HepG2 (cell line): ENCODE results near the gene SLFN14. TPM values are rescaled to one million over a fixed set of nuclear protein-coding genes. Genes with fewer than 3 reads are reported as not detected.
A peak's percentile ranks its signal among the peaks of the same experiment; 100 is the strongest.

ENCODE experiments used
- CHD2 ChIP-seq: IDR thresholded peaks from 2 replicates; pipeline ENCODE4 v1.6.1; 2011; ENCODE audit warnings: low read depth, low read length, improper control_type of control experiment
- CREB1 ChIP-seq, 2 experiments: fragments of 450-650 bp in 1 of 2; IDR thresholded peaks; 2 replicates each; pipeline ENCODE4 v1.6.1; 2016 to 2017; ENCODE audit warnings: control low read depth in 1 of 2, mild to moderate bottlenecking in 1 of 2, missing compliant biosample characterization in 1 of 2, missing genetic modification characterization in 1 of 2
- GABPB1 ChIP-seq: IDR thresholded peaks from 2 replicates; pipeline ENCODE4 v1.6.1; 2016; ENCODE audit warnings: mild to moderate bottlenecking, missing genetic modification reagents, moderate library complexity, missing compliant biosample characterization
- IKZF4 ChIP-seq: sonication (generic); formaldehyde crosslinking; IDR thresholded peaks from 2 replicates; pipeline ENCODE4 v1.5.1; 2020; ENCODE audit warnings: borderline replicate concordance, mild to moderate bottlenecking, low read depth, missing genetic modification reagents; ENCODE audit errors: not compliant biosample characterization
- MEIS1 ChIP-seq: sonication (generic); formaldehyde crosslinking; IDR thresholded peaks from 2 replicates; pipeline ENCODE4 v1.9.0; 2021; ENCODE audit warnings: mild to moderate bottlenecking, missing genetic modification reagents, moderate library complexity, borderline replicate concordance
- RFX5 ChIP-seq: IDR thresholded peaks from 2 replicates; pipeline ENCODE4 v1.6.1; 2011; ENCODE audit warnings: low read depth, low read length, improper control_type of control experiment
- SRSF4 ChIP-seq: fragments of 200-400 bp; formaldehyde crosslinking; IDR thresholded peaks from one replicate; pipeline ENCODE4 v1.6.1; 2018; ENCODE audit warnings: mild to moderate bottlenecking, low read depth, low read length, moderate library complexity; ENCODE audit not compliant: poor library complexity, severe bottlenecking
- ZFY ChIP-seq: sonication (generic); formaldehyde crosslinking; IDR thresholded peaks from 2 replicates; pipeline ENCODE4 v1.4.0; 2020; ENCODE audit warnings: missing genetic modification reagents
- polyA plus RNA-seq, 8 experiments: library from polyadenylated mRNA; depleted of rRNA in 3 of 8; stranded (reverse) in 7 of 8; unstranded in 1 of 8; fragments of >200 nt; fragmentation: Illumina TruSeq in 4 of 8; extraction: Trizol in 4 of 8; gene quantifications; 2 replicates each; pipeline versions ENCODE4 v1.2.1 to v1.2.3, GENCODE V29; 2011 to 2016; ENCODE audit warnings: low read depth in 4 of 8, missing spikeins in 1 of 8, mixed read lengths in 1 of 8; ENCODE audit not compliant: insufficient read depth in 1 of 8
- total RNA-seq, 5 experiments: library from RNA; depleted of rRNA; stranded (reverse); fragments of >200 nt; fragmentation: Illumina TruSeq; extraction: Trizol; gene quantifications; 2 replicates each; pipeline ENCODE4 v1.2.3, GENCODE V29; 2016; ENCODE audit warnings: low read depth in 1 of 5
- TF ChIP-seq, protein P1 (sequence below): sonication (generic); formaldehyde crosslinking; IDR thresholded peaks from 2 replicates; pipeline ENCODE4 v1.4.0; 2020; ENCODE audit warnings: low read depth, missing genetic modification reagents
- TF ChIP-seq, protein P2 (sequence below), 2 experiments: sonication (generic) in 1 of 2; formaldehyde crosslinking in 1 of 2; IDR thresholded peaks; 2 replicates each; pipeline versions ENCODE4 v1.4.0 to v1.6.1; 2016 to 2020; ENCODE audit warnings: borderline replicate concordance in 1 of 2, low read depth in 1 of 2, mild to moderate bottlenecking in 1 of 2, missing genetic modification reagents in 1 of 2
- TF ChIP-seq, protein P3 (sequence below): IDR thresholded peaks from 2 replicates; pipeline ENCODE4 v1.6.1; 2016; ENCODE audit warnings: missing compliant biosample characterization, missing genetic modification reagents, borderline replicate concordance
- TF ChIP-seq, protein P4 (sequence below): sonication (generic); formaldehyde crosslinking; IDR thresholded peaks from 2 replicates; pipeline ENCODE4 v1.9.0; 2022; ENCODE audit warnings: missing genetic modification reagents, mild to moderate bottlenecking, borderline replicate concordance
- TF ChIP-seq, protein P5 (sequence below): sonication (generic); formaldehyde crosslinking; IDR thresholded peaks from 2 replicates; pipeline ENCODE4 v1.5.1; 2020; ENCODE audit warnings: mild to moderate bottlenecking, moderate library complexity, missing genetic modification reagents

The SLFN14 gene
- total and polyA plus RNA-seq, 2 of the 13 experiments (the other 11 are each of a cell fraction or from before 2014, with no cell fraction given): not detected

DNA sequence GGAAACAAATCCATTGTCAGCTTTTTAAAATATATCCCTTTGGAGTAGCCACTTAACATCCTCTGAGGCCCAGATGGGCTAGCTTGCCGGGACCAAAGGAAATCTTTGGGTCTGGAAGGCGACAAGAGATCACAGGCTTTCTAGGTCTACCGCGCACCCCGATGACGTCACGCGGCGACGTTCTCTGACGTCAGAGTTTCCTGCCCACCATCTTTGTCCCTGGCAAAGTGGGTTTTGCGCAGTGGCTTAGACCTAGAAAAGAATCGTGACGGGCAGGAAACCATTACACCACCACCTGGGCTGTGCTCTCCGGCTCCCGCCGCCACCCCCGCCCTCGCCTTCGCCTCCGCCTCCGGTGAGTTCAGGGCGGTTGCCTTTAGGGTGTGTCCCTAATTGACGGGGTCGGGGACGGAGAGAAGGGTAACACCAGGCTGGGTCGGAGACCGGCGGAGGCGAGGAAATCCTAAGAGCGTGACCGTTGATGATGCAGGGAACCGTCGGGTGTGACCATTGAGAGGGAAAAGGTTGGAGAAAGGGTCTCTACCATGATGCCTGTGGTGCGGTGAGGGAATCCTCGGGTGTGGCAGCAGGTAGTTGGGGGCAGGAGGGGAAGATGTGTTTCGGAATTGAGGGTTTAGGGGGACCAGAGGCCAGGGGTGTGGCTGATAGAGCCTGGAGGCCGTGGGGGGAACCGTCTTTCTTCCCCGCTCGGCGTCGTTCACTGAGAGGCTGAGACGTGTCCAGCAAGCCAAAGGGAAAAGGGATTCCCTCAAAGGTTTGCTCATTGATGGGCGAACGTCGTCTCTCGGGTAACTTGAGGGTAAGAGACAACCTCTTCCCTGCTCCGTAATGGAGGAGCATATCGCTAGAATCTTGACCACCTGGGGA lies 26.7 kb upstream of the SLFN14 start, which contains the start of gene AP2B1 (continued):
- TF ChIP-seq ZFY (CRISPR knock-in tag): peak; percentile 62; the same call in 1 of the 2 replicates
- TF ChIP-seq, protein P1, sequence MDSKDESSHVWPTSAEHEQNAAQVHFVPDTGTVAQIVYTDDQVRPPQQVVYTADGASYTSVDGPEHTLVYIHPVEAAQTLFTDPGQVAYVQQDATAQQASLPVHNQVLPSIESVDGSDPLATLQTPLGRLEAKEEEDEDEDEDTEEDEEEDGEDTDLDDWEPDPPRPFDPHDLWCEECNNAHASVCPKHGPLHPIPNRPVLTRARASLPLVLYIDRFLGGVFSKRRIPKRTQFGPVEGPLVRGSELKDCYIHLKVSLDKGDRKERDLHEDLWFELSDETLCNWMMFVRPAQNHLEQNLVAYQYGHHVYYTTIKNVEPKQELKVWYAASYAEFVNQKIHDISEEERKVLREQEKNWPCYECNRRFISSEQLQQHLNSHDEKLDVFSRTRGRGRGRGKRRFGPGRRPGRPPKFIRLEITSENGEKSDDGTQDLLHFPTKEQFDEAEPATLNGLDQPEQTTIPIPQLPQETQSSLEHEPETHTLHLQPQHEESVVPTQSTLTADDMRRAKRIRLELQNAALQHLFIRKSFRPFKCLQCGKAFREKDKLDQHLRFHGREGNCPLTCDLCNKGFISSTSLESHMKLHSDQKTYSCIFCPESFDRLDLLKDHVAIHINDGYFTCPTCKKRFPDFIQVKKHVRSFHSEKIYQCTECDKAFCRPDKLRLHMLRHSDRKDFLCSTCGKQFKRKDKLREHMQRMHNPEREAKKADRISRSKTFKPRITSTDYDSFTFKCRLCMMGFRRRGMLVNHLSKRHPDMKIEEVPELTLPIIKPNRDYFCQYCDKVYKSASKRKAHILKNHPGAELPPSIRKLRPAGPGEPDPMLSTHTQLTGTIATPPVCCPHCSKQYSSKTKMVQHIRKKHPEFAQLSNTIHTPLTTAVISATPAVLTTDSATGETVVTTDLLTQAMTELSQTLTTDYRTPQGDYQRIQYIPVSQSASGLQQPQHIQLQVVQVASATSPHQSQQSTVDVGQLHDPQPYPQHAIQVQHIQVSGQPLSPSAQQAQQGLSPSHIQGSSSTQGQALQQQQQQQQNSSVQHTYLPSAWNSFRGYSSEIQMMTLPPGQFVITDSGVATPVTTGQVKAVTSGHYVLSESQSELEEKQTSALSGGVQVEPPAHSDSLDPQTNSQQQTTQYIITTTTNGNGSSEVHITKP: peak; percentile 77; the same call in 1 of the 2 replicates
- TF ChIP-seq IKZF4: no peak
- TF ChIP-seq, protein P2, sequence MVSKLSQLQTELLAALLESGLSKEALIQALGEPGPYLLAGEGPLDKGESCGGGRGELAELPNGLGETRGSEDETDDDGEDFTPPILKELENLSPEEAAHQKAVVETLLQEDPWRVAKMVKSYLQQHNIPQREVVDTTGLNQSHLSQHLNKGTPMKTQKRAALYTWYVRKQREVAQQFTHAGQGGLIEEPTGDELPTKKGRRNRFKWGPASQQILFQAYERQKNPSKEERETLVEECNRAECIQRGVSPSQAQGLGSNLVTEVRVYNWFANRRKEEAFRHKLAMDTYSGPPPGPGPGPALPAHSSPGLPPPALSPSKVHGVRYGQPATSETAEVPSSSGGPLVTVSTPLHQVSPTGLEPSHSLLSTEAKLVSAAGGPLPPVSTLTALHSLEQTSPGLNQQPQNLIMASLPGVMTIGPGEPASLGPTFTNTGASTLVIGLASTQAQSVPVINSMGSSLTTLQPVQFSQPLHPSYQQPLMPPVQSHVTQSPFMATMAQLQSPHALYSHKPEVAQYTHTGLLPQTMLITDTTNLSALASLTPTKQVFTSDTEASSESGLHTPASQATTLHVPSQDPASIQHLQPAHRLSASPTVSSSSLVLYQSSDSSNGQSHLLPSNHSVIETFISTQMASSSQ (IDR thresholded peaks at IDR 0.05; ENCODE audit: low read depth): no peak
- TF ChIP-seq, protein P2 (CRISPR knock-in tag; IDR thresholded peaks at IDR 0.05; ENCODE audit: borderline replicate concordance): no peak
- no peak for TF ChIP-seq SRSF4
- TF ChIP-seq, protein P3, sequence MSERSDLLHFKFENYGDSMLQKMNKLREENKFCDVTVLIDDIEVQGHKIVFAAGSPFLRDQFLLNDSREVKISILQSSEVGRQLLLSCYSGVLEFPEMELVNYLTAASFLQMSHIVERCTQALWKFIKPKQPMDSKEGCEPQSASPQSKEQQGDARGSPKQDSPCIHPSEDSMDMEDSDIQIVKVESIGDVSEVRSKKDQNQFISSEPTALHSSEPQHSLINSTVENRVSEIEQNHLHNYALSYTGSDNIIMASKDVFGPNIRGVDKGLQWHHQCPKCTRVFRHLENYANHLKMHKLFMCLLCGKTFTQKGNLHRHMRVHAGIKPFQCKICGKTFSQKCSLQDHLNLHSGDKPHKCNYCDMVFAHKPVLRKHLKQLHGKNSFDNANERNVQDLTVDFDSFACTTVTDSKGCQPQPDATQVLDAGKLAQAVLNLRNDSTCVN (CRISPR knock-in tag): no peak; the same call in 1 of the 2 replicates
- peak; percentile 100 for TF ChIP-seq CREB1 (IDR thresholded peaks at IDR 0.05)
- TF ChIP-seq CREB1 (CRISPR knock-in tag; IDR thresholded peaks at IDR 0.05): peak; percentile 100
- peak; percentile 89 for TF ChIP-seq RFX5
- TF ChIP-seq CHD2: no peak
- peak; percentile 95 for TF ChIP-seq GABPB1 (CRISPR knock-in tag)
- TF ChIP-seq, protein P4, sequence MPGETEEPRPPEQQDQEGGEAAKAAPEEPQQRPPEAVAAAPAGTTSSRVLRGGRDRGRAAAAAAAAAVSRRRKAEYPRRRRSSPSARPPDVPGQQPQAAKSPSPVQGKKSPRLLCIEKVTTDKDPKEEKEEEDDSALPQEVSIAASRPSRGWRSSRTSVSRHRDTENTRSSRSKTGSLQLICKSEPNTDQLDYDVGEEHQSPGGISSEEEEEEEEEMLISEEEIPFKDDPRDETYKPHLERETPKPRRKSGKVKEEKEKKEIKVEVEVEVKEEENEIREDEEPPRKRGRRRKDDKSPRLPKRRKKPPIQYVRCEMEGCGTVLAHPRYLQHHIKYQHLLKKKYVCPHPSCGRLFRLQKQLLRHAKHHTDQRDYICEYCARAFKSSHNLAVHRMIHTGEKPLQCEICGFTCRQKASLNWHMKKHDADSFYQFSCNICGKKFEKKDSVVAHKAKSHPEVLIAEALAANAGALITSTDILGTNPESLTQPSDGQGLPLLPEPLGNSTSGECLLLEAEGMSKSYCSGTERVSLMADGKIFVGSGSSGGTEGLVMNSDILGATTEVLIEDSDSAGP (CRISPR knock-in tag): peak; percentile 88
- TF ChIP-seq, protein P5, sequence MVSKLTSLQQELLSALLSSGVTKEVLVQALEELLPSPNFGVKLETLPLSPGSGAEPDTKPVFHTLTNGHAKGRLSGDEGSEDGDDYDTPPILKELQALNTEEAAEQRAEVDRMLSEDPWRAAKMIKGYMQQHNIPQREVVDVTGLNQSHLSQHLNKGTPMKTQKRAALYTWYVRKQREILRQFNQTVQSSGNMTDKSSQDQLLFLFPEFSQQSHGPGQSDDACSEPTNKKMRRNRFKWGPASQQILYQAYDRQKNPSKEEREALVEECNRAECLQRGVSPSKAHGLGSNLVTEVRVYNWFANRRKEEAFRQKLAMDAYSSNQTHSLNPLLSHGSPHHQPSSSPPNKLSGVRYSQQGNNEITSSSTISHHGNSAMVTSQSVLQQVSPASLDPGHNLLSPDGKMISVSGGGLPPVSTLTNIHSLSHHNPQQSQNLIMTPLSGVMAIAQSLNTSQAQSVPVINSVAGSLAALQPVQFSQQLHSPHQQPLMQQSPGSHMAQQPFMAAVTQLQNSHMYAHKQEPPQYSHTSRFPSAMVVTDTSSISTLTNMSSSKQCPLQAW (CRISPR knock-in tag): 0 out of 2 replicates have a peak, but pooled peaks have one; percentile 27
- TF ChIP-seq MEIS1 (CRISPR knock-in tag): no peak
